ENCODE measurements around the gene MAN1C1.

DNA sequence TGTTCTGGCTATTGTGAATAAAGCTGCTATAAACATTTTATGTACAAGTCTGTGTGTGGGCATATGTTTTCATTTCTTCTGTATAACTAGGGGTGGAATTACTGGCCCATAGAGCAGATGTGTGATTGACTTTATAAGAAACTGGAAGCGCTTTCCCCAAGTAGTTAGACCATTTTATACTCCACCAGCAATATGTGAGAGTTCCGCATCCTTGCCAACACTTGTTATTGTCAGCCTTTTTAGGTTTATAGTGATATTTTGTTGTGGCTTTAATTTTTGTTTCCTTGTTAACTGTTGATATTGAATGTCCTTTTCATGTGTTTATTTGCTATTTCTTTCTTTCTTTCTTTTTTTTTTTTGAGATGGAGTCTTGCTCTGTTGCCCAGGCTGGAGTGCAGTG, 9.4 kb downstream of the MAN1C1 start:
- TF ChIP-seq, protein P1, sequence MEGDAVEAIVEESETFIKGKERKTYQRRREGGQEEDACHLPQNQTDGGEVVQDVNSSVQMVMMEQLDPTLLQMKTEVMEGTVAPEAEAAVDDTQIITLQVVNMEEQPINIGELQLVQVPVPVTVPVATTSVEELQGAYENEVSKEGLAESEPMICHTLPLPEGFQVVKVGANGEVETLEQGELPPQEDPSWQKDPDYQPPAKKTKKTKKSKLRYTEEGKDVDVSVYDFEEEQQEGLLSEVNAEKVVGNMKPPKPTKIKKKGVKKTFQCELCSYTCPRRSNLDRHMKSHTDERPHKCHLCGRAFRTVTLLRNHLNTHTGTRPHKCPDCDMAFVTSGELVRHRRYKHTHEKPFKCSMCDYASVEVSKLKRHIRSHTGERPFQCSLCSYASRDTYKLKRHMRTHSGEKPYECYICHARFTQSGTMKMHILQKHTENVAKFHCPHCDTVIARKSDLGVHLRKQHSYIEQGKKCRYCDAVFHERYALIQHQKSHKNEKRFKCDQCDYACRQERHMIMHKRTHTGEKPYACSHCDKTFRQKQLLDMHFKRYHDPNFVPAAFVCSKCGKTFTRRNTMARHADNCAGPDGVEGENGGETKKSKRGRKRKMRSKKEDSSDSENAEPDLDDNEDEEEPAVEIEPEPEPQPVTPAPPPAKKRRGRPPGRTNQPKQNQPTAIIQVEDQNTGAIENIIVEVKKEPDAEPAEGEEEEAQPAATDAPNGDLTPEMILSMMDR (IDR thresholded peaks at IDR 0.05): no peak
- TF ChIP-seq POLR2A (IDR thresholded peaks at IDR 0.05): no peak
- TF ChIP-seq EP300 (IDR thresholded peaks at IDR 0.05): no peak
- no peak for TF ChIP-seq POLR2AphosphoS5 (IDR thresholded peaks at IDR 0.05)
